PC-9 (cell line): ENCODE data around the gene LDLRAD3. TPM values are rescaled to one million over a fixed set of nuclear protein-coding genes. Genes with fewer than 3 reads are reported as not detected.

Source experiments
- BruUV-seq: library from RNA; stranded (reverse); fragments of 400-500 nt; replicated peaks from 2 replicates; lab custom pipeline; 2021; lab: Mats Ljungman, UMichigan
- CTCF ChIA-PET: fragments of 300-600 bp; sonication (Branson Sonifier 250); formaldehyde crosslinking; loops from one replicate; lab custom pipeline; 2022; ENCODE audit warnings: antibody characterized with exemption; lab: Charles Lee
- POLR2A ChIA-PET: fragments of 300-600 bp; sonication (Branson Sonifier 250); formaldehyde crosslinking; loops from one replicate; lab custom pipeline; 2022; ENCODE audit warnings: antibody characterized with exemption; ENCODE audit not compliant: unreplicated experiment; lab: Charles Lee
- DNase-seq, 2 experiments: peaks; one replicate each; pipeline versions ENCODE4 v3.0.0 to v3.0.0-alpha.2; 2015 to 2022; ENCODE audit warnings: mixed read lengths in 1 of 2
- H2AFZ ChIP-seq: fragments of 200-600 bp; sonication (generic); 2 replicates; pipeline ENCODE4 v1.8.1; 2017; ENCODE audit warnings: antibody characterized with exemption
- H3F3A ChIP-seq: fragments of 200-600 bp; sonication (generic); 2 replicates; pipeline ENCODE4 v1.8.1; 2017; ENCODE audit warnings: antibody characterized with exemption, mild to moderate bottlenecking, low read depth; ENCODE audit not compliant: insufficient read depth
- H3K27ac ChIP-seq: fragments of 200-600 bp; sonication (generic); 2 replicates; pipeline ENCODE4 v1.6.1; 2016; ENCODE audit warnings: mixed run types
- H3K27me3 ChIP-seq: fragments of 200-600 bp; sonication (generic); 2 replicates; pipeline ENCODE4 v1.6.1; 2016; ENCODE audit warnings: low read depth, mixed run types; ENCODE audit not compliant: insufficient read depth
- H3K36me3 ChIP-seq: fragments of 200-600 bp; sonication (generic); 2 replicates; pipeline ENCODE4 v1.6.1; 2016; ENCODE audit warnings: low read depth, mixed run types
- H3K4me1 ChIP-seq: fragments of 200-600 bp; sonication (generic); replicated peaks from 2 replicates; pipeline ENCODE4 v1.6.1; 2016; ENCODE audit warnings: mixed run types; ENCODE audit not compliant: insufficient read depth
- H3K4me2 ChIP-seq: fragments of 200-600 bp; sonication (generic); 2 replicates; pipeline ENCODE4 v1.6.1; 2017; ENCODE audit warnings: mixed run types
- H3K4me3 ChIP-seq: fragments of 200-600 bp; sonication (generic); 2 replicates; pipeline ENCODE4 v1.6.1; 2016; ENCODE audit warnings: mixed run types
- H3K79me2 ChIP-seq: fragments of 200-600 bp; sonication (generic); 2 replicates; pipeline ENCODE4 v1.6.1; 2017; ENCODE audit warnings: low read depth, mixed run types
- H3K9me2 ChIP-seq: fragments of 200-600 bp; sonication (generic); 2 replicates; pipeline ENCODE4 v1.8.1; 2017; ENCODE audit warnings: mild to moderate bottlenecking; ENCODE audit not compliant: insufficient read depth
- H3K9me3 ChIP-seq: fragments of 200-600 bp; sonication (generic); 2 replicates; pipeline ENCODE4 v1.8.1; 2016; ENCODE audit warnings: low read depth; ENCODE audit not compliant: insufficient read depth
- H4K20me1 ChIP-seq: fragments of 200-600 bp; sonication (generic); 2 replicates; pipeline ENCODE4 v1.8.1; 2017; ENCODE audit not compliant: insufficient read depth
- EZH2 ChIP-seq: fragments of 200-600 bp; sonication (generic); IDR thresholded peaks from 2 replicates; pipeline ENCODE4 v1.8.0; 2017; ENCODE audit warnings: antibody characterized with exemption, low read depth
- intact Hi-C: fragments of 100-400 bp; cut with micrococcal nuclease; formaldehyde crosslinking; loops from one replicate; pipeline ENCODE4 v1.10.0; 2022; ENCODE audit not compliant: unreplicated experiment
- total RNA-seq: library from RNA; stranded (reverse); gene quantifications from 2 replicates; pipeline ENCODE4 v1.2.3, GENCODE V29; 2021
- TF ChIP-seq, protein P1 (sequence below): fragments of 200-600 bp; sonication (generic); conservative IDR thresholded peaks from 2 replicates; pipeline ENCODE4 v1.6.1; 2017; ENCODE audit warnings: mixed run types, antibody characterized with exemption, mild to moderate bottlenecking, moderate library complexity

The LDLRAD3 gene
- total RNA-seq, 1 experiment from 2014 or later = 15.9 TPM

DNA sequence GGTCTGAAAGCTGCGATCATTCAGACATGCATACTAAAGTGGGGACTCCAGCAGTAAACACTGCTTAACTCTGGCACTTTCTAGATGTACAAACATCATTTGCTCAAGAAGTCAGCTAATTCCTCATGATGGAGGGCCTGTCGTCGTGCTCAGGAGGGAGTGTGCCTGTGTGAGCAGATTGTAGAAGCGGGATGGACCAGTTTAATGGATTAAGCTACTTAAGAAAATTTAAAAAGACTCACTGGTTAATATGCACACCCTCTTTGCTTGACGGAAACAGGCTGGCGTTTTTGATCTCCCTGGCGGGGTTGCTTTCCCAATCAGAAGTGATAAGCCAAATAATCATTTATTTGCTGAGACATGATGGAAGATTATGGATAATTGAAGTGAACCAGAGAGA lies 79.0 kb downstream of the LDLRAD3 start:
- no peaks in the 10 kb centered on the region for H3F3A ChIP-seq
- BruUV-seq = no TSS peak
- ChIA-PET CTCF (no interaction called here), POLR2A (interaction anchor here (0.7 kb wide), 1 partner anchor 39 kb away, joined by 4 read pairs; no protein-coding TSS in a partner anchor)
- H3K4me2 ChIP-seq = no peak overlapping the region
- intact Hi-C loops = no loop called here
- no peaks in the 10 kb centered on the region for H3K36me3 ChIP-seq
- no peaks in the 10 kb centered on the region for H3K9me2 ChIP-seq
- peak in 1 of 2 experiments; percentile 12 for DNase-seq
- H3K27me3 ChIP-seq = no peaks in the 10 kb centered on the region
- H2AFZ ChIP-seq = no peak overlapping the region
- TF ChIP-seq, protein P1, sequence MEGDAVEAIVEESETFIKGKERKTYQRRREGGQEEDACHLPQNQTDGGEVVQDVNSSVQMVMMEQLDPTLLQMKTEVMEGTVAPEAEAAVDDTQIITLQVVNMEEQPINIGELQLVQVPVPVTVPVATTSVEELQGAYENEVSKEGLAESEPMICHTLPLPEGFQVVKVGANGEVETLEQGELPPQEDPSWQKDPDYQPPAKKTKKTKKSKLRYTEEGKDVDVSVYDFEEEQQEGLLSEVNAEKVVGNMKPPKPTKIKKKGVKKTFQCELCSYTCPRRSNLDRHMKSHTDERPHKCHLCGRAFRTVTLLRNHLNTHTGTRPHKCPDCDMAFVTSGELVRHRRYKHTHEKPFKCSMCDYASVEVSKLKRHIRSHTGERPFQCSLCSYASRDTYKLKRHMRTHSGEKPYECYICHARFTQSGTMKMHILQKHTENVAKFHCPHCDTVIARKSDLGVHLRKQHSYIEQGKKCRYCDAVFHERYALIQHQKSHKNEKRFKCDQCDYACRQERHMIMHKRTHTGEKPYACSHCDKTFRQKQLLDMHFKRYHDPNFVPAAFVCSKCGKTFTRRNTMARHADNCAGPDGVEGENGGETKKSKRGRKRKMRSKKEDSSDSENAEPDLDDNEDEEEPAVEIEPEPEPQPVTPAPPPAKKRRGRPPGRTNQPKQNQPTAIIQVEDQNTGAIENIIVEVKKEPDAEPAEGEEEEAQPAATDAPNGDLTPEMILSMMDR = no peak
- no peak for TF ChIP-seq EZH2
- H3K4me1 ChIP-seq = peaks cover 9% of the 10 kb centered on the region; the same call in 1 of the 2 replicates
- H3K9me3 ChIP-seq = no peaks in the 10 kb centered on the region
- no peak overlapping the region for H3K27ac ChIP-seq
- H3K4me3 ChIP-seq = no peak overlapping the region
- peaks cover 12% of the 10 kb centered on the region; the same call in 1 of the 2 replicates for H3K79me2 ChIP-seq
- no peaks in the 10 kb centered on the region for H4K20me1 ChIP-seq

DNA sequence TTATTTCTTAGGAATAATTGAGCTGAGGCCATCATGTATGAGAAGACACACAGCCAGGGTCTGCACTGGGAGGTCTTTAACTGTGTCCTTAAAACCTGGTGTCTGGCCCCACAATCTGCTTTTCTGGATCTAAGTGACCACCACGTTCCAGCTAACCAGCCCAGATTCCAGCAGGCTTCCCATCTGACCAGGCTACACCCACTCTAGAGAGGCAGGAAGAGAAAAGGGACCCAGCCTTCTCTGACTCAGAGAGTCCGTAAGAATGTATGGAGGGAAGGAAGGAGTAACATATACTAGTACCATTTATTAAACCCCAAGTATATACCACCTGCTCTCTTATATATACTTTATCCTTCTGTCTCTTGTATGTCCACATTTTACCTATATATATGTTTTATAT lies 80.1 kb downstream of the LDLRAD3 start:
- ChIA-PET CTCF (interaction anchor here (2.3 kb wide), 1 partner anchor 202 kb away, joined by 12 read pairs; no protein-coding TSS in a partner anchor), POLR2A (interaction anchor here (0.6 kb wide), 2 partner anchors 39 to 809 kb away, joined by 3 to 5 read pairs; no protein-coding TSS in a partner anchor)
- H3K27me3 ChIP-seq = no peaks in the 10 kb centered on the region
- BruUV-seq = no TSS peak
- H3K27ac ChIP-seq = no peak overlapping the region
- no peaks in the 10 kb centered on the region for H3K36me3 ChIP-seq
- H3K4me1 ChIP-seq = peaks cover 9% of the 10 kb centered on the region; the same call in 1 of the 2 replicates
- no peak for TF ChIP-seq EZH2
- TF ChIP-seq, protein P1 = no peak
- peaks cover 15% of the 10 kb centered on the region; the same call in 1 of the 2 replicates for H3K79me2 ChIP-seq
- peak in 1 of 2 experiments; percentile 32 for DNase-seq
- no peaks in the 10 kb centered on the region for H4K20me1 ChIP-seq
- no peaks in the 10 kb centered on the region for H3K9me2 ChIP-seq
- no peak overlapping the region for H3K4me3 ChIP-seq
- H2AFZ ChIP-seq = no peak overlapping the region
- no peaks in the 10 kb centered on the region for H3K9me3 ChIP-seq
- H3K4me2 ChIP-seq = no peak overlapping the region
- intact Hi-C loops = no loop called here
- H3F3A ChIP-seq = no peaks in the 10 kb centered on the region

GRCh38 chr11:36024716-36025115 lies 80.9 kb downstream of the LDLRAD3 start:
- H3K9me2 ChIP-seq = no peaks in the 10 kb centered on the region
- CTCF ChIA-PET = interaction anchor here (2.3 kb wide), 1 partner anchor 202 kb away, joined by 12 read pairs; no protein-coding TSS in a partner anchor
- BruUV-seq = no TSS peak
- no peak overlapping the region for H3K4me2 ChIP-seq
- TF ChIP-seq EZH2 = no peak
- TF ChIP-seq, protein P1 = no peak
- no peaks in the 10 kb centered on the region for H4K20me1 ChIP-seq
- intact Hi-C loops = no loop called here
- peak in 1 of 2 experiments; percentile 19 for DNase-seq
- H3K79me2 ChIP-seq = peaks cover 10% of the 10 kb centered on the region; the same call in 1 of the 2 replicates
- H3K4me3 ChIP-seq = no peak overlapping the region
- H3F3A ChIP-seq = no peaks in the 10 kb centered on the region
- peaks cover 9% of the 10 kb centered on the region; the same call in 1 of the 2 replicates for H3K4me1 ChIP-seq
- no peak overlapping the region for H3K27ac ChIP-seq
- H2AFZ ChIP-seq = no peak overlapping the region
- no peaks in the 10 kb centered on the region for H3K9me3 ChIP-seq
- no peaks in the 10 kb centered on the region for H3K36me3 ChIP-seq
- no peaks in the 10 kb centered on the region for H3K27me3 ChIP-seq
- POLR2A ChIA-PET = interaction anchor here (0.6 to 0.7 kb wide), 2 partner anchors 97 to 505 kb away, joined by 6 to 8 read pairs; no protein-coding TSS in a partner anchor
